PC-9 (cell line): ENCODE measurements around the gene ASB6.

Experiments used
- CTCF ChIP-seq: fragments of 200-600 bp; sonication (generic); conservative IDR thresholded peaks from 2 replicates; pipeline ENCODE4 v1.6.1; 2017; ENCODE audit warnings: mixed run types, antibody characterized with exemption, mild to moderate bottlenecking, moderate library complexity
- EZH2 ChIP-seq: fragments of 200-600 bp; sonication (generic); IDR thresholded peaks from 2 replicates; pipeline ENCODE4 v1.8.0; 2017; ENCODE audit warnings: antibody characterized with exemption, low read depth

DNA sequence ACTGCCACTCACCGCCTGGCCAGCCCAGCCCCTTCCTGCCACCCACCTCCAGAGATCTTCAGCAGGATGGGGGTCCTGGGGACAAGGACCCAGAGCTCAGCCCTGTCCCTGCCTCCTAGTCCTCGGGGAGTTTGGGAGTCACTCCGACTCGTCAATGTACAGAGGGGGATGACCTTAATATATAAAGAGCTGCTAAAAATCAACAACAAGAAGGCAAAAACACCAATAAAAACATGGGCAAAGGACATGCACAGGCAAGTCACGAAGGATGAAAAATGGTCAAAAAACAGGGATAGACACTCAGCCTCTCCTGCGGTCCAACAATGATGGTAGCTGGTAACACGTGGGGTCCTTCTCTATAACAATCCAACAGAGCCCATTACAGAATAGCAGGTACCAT, 4.7 kb upstream of the ASB6 start:
- TF ChIP-seq CTCF (no peak), EZH2 (no peak)
